Measurements from ENCODE around the gene NEO1. TPM values are rescaled to one million over a fixed set of nuclear protein-coding genes. Genes with fewer than 3 reads are reported as not detected.

Gene NEO1
- total RNA-seq, 5 donors from 2014 or later (not counting 1 experiment from before 2014, with no cell fraction given) = 5.0 to 16.6 (median 10.2) TPM

GRCh38 chr15:73227433-73228056 is 175.3 kb downstream of the NEO1 start:
- Histone ChIP-seq H3K36me3 (ENCODE audit: control insufficient read depth in 2 of 2, extremely low read depth in 1 of 2, insufficient read depth in 1 of 2, low read length in 1 of 2) (no peaks in the 10 kb centered on the region), H3K27me3 (replicated peaks in 1 of 2; ENCODE audit: control insufficient read depth in 2 of 2, extremely low read depth in 1 of 2, insufficient read depth in 2 of 2, low read length in 1 of 2) (no peaks in the 10 kb centered on the region), H3K4me3 (ENCODE audit: control insufficient read depth in 1 of 2, extremely low read depth in 1 of 2, low read length in 1 of 2) (no peak overlapping the region), H3K4me1 (ENCODE audit: control insufficient read depth in 1 of 2, extremely low read depth in 1 of 2, insufficient read depth in 2 of 2, low read length in 2 of 2) (peaks cover 0 to 4% of the 10 kb centered on the region in 2 experiments), H3K9me3 (no peaks in the 10 kb centered on the region), H3K27ac (ENCODE audit: low read length) (no peak overlapping the region)
- no peak overlapping the region for H3K4me3 Mint-ChIP-seq
- DNase-seq (no peak), ATAC-seq (replicated peaks in 1 of 4) (no peak)
- H3K9me3 Mint-ChIP-seq = peaks cover 0 to 8% (median 0%) of the 10 kb centered on the region in 3 donors
- WGBS (ENCODE audit: insufficient coverage) = 88% methylated on average over 4 of the region's 6 CpGs
- ChIA-PET POLR2A (no interaction called here), CTCF (interaction anchor here in 1 of 2 donors (0.7 kb wide), 1 partner anchor 195 kb away, joined by 4 read pairs; no protein-coding TSS in a partner anchor)
- H3K27ac Mint-ChIP-seq = no peak overlapping the region
- peaks cover 0 to 14% (median 0%) of the 10 kb centered on the region in 3 donors for H3K4me1 Mint-ChIP-seq
- peaks cover 22% of the 10 kb centered on the region for H3K36me3 Mint-ChIP-seq
- H3K27me3 Mint-ChIP-seq = peaks cover 0 to 6% of the 10 kb centered on the region in 2 donors

DNA sequence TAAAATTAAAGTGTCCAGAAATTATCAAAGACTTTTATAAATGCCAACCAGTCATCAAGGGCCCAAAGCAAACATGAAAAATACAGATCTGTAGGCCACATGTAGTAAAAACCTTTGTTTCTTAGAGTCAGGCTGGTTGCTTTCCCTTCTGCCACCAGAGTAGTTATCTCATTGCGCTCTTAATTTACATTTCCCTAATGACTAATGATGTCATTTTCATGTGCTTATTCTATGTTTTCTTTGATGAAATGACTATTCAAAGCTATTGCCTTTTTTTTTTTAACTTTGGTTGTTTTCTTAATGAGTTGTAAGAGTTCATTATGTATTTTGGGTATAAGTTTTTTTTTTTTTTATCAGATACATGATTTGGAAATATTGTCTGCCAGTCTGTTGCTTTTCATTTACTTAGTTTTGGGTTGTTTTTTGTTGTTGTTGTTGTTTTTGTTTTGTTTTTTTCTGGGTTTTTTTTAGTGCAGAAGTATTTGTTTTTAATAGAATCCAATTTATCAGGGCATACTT is 175.9 kb downstream of the NEO1 start:
- H3K36me3 Mint-ChIP-seq = peaks cover 19% of the 10 kb centered on the region
- Histone ChIP-seq H3K27ac (ENCODE audit: low read length) (no peak overlapping the region), H3K27me3 (replicated peaks in 1 of 2; ENCODE audit: control insufficient read depth in 2 of 2, extremely low read depth in 1 of 2, insufficient read depth in 2 of 2, low read length in 1 of 2) (no peaks in the 10 kb centered on the region), H3K9me3 (no peaks in the 10 kb centered on the region), H3K4me1 (ENCODE audit: control insufficient read depth in 1 of 2, extremely low read depth in 1 of 2, insufficient read depth in 2 of 2, low read length in 2 of 2) (peaks cover 0 to 4% of the 10 kb centered on the region in 2 experiments), H3K36me3 (ENCODE audit: control insufficient read depth in 2 of 2, extremely low read depth in 1 of 2, insufficient read depth in 1 of 2, low read length in 1 of 2) (no peaks in the 10 kb centered on the region), H3K4me3 (ENCODE audit: control insufficient read depth in 1 of 2, extremely low read depth in 1 of 2, low read length in 1 of 2) (no peak overlapping the region)
- DNase-seq (no peak), ATAC-seq (replicated peaks in 1 of 4) (no peak)
- no CpG with 5 or more reads among the region's 1 CpG for WGBS (ENCODE audit: insufficient coverage)
- H3K9me3 Mint-ChIP-seq = peaks cover 0 to 8% (median 0%) of the 10 kb centered on the region in 3 donors
- CTCF ChIA-PET = interaction anchor here in 1 of 2 donors (0.7 kb wide), 1 partner anchor 196 kb away, joined by 4 read pairs; no protein-coding TSS in a partner anchor
- peaks cover 0 to 9% of the 10 kb centered on the region in 2 donors for H3K27me3 Mint-ChIP-seq
- POLR2A ChIA-PET = no interaction called here
- peaks cover 0 to 12% (median 0%) of the 10 kb centered on the region in 3 donors for H3K4me1 Mint-ChIP-seq
- H3K27ac Mint-ChIP-seq = no peak overlapping the region
- no peak overlapping the region for H3K4me3 Mint-ChIP-seq

DNA sequence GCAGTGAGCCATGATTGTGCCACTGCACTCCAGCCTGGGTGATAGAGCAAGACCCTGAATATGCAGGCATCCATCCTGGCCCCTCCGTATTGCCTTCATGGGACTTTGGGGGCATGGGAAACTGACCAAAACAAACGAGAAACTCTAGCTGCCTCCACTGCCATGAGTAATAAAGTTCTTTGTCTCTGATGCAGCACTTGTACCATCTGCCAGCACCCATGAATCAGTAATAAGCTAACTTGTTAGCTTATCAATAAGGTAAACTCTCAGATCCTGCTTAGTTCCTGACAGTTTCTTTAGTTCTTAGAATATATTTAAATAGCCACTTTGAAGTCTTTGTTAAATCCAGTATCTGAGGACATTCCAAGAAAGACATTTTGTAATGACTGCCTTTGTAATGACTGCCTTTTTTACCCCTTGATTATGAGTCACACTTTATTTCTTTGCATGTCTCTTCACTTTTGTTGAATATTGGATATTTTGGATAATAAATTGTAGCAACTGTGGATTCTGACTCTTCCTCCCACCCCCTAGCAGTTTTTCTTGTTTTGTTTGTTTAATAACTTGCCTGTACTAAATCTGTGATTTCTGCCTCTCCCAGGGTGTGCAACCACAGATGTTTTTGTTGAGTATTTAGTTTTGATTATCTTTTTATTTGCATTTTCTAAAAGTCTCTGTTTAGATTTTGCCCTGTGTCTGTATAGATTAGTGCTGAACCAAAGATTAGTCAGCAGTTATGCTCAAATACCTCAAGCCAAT is 179.6 kb downstream of the NEO1 start:
- ATAC-seq (replicated peaks in 1 of 4) = no peak
- Histone ChIP-seq H3K9me3 (no peaks in the 10 kb centered on the region), H3K4me3 (ENCODE audit: control insufficient read depth in 1 of 2, extremely low read depth in 1 of 2, low read length in 1 of 2) (no peak overlapping the region), H3K27ac (ENCODE audit: low read length) (no peak overlapping the region), H3K4me1 (ENCODE audit: control insufficient read depth in 1 of 2, extremely low read depth in 1 of 2, insufficient read depth in 2 of 2, low read length in 2 of 2) (no peaks in the 10 kb centered on the region), H3K27me3 (replicated peaks in 1 of 2; ENCODE audit: control insufficient read depth in 2 of 2, extremely low read depth in 1 of 2, insufficient read depth in 2 of 2, low read length in 1 of 2) (no peaks in the 10 kb centered on the region), H3K36me3 (ENCODE audit: control insufficient read depth in 2 of 2, extremely low read depth in 1 of 2, insufficient read depth in 1 of 2, low read length in 1 of 2) (no peaks in the 10 kb centered on the region)
- H3K9me3 Mint-ChIP-seq = peaks cover 0 to 8% (median 0%) of the 10 kb centered on the region in 3 donors
- peaks cover 0 to 4% of the 10 kb centered on the region in 2 donors for H3K27me3 Mint-ChIP-seq
- H3K27ac Mint-ChIP-seq = no peak overlapping the region
- peaks cover 8% of the 10 kb centered on the region for H3K36me3 Mint-ChIP-seq
- 67% methylated on average over 2 of the region's 2 CpGs for WGBS (ENCODE audit: insufficient coverage)
- no peak overlapping the region for H3K4me3 Mint-ChIP-seq
- no peaks in the 10 kb centered on the region for H3K4me1 Mint-ChIP-seq
- DNase-seq = no peak
- CTCF ChIA-PET = no interaction called here
- POLR2A ChIA-PET = no interaction called here

DNA sequence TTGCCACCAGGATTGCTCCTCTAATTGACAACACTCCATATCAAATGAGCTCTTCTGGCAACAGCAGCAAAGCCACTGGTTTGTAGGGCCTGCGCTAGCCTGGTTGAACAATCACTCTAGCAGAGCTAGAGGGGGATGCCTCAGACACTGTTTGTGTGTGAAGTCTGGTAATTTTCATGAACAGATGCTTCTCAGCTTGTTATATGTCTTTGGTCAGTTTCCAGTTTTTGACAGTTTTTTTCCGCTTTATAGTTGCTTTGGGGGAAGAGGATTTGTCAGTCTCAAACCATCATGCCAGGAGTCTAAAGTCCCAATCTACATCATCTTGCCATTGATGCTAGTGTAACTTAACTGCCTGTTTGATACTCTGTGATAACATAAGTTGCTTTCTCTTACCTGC is 180.5 kb downstream of the NEO1 start:
- ATAC-seq (replicated peaks in 1 of 4) = no peak
- Histone ChIP-seq H3K9me3 (no peaks in the 10 kb centered on the region), H3K4me3 (ENCODE audit: control insufficient read depth in 1 of 2, extremely low read depth in 1 of 2, low read length in 1 of 2) (no peak overlapping the region), H3K4me1 (ENCODE audit: control insufficient read depth in 1 of 2, extremely low read depth in 1 of 2, insufficient read depth in 2 of 2, low read length in 2 of 2) (no peaks in the 10 kb centered on the region), H3K36me3 (ENCODE audit: control insufficient read depth in 2 of 2, extremely low read depth in 1 of 2, insufficient read depth in 1 of 2, low read length in 1 of 2) (no peaks in the 10 kb centered on the region), H3K27me3 (replicated peaks in 1 of 2; ENCODE audit: control insufficient read depth in 2 of 2, extremely low read depth in 1 of 2, insufficient read depth in 2 of 2, low read length in 1 of 2) (no peaks in the 10 kb centered on the region), H3K27ac (ENCODE audit: low read length) (no peak overlapping the region)
- no peak for DNase-seq
- POLR2A ChIA-PET = no interaction called here
- H3K4me1 Mint-ChIP-seq = no peaks in the 10 kb centered on the region
- 83% methylated on average over 1 of the region's 2 CpGs for WGBS (ENCODE audit: insufficient coverage)
- no peak overlapping the region for H3K27ac Mint-ChIP-seq
- peaks cover 14% of the 10 kb centered on the region for H3K36me3 Mint-ChIP-seq
- H3K9me3 Mint-ChIP-seq = peaks cover 0 to 8% (median 0%) of the 10 kb centered on the region in 3 donors
- H3K4me3 Mint-ChIP-seq = no peak overlapping the region
- CTCF ChIA-PET = no interaction called here
- peaks cover 0 to 4% of the 10 kb centered on the region in 2 donors for H3K27me3 Mint-ChIP-seq

GRCh38 chr15:73233623-73234022 is 181.4 kb downstream of the NEO1 start:
- H3K36me3 ChIP-seq (ENCODE audit: control insufficient read depth in 2 of 2, extremely low read depth in 1 of 2, insufficient read depth in 1 of 2, low read length in 1 of 2) = no peaks in the 10 kb centered on the region
- H3K27me3 ChIP-seq (replicated peaks in 1 of 2; ENCODE audit: control insufficient read depth in 2 of 2, extremely low read depth in 1 of 2, insufficient read depth in 2 of 2, low read length in 1 of 2) = no peaks in the 10 kb centered on the region
- no peak overlapping the region for H3K27ac ChIP-seq (ENCODE audit: low read length)
- Mint-ChIP-seq H3K4me3 (no peak overlapping the region), H3K9me3 (peaks cover 0 to 8% (median 0%) of the 10 kb centered on the region in 3 donors), H3K27ac (no peak overlapping the region), H3K36me3 (peaks cover 14% of the 10 kb centered on the region), H3K27me3 (peaks cover 0 to 4% of the 10 kb centered on the region in 2 donors), H3K4me1 (no peaks in the 10 kb centered on the region)
- no peak for ATAC-seq (replicated peaks in 1 of 4)
- no peaks in the 10 kb centered on the region for H3K9me3 ChIP-seq
- H3K4me3 ChIP-seq (ENCODE audit: control insufficient read depth in 1 of 2, extremely low read depth in 1 of 2, low read length in 1 of 2) = no peak overlapping the region
- H3K4me1 ChIP-seq (ENCODE audit: control insufficient read depth in 1 of 2, extremely low read depth in 1 of 2, insufficient read depth in 2 of 2, low read length in 2 of 2) = no peaks in the 10 kb centered on the region
- no CpG with 5 or more reads among the region's 5 CpGs for WGBS (ENCODE audit: insufficient coverage)
- ChIA-PET POLR2A (no interaction called here), CTCF (interaction anchor here (0.7 kb wide), 2 partner anchors 95 to 1324 kb away, joined by 3 to 5 read pairs; no protein-coding TSS in a partner anchor)
- no peak for DNase-seq

DNA sequence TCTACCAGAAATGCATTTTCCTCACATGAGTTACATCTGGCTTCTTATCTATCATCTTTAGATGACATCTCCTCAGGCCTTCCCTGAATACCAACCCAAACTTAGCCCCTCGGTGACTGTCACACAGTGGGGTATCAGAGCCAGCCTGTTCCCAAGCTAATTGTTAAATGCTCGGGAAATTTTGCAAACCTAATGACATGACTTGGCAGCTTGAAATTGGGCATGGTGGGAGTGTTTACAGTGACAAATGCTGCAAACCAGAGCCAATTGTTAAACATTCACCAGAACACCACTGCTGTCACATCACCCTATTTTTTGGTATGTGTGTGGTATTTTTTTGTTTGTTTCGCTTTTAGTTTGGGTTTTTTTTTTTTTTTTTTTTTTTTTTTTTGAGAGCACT is 185.6 kb downstream of the NEO1 start:
- Histone ChIP-seq H3K27me3 (replicated peaks in 1 of 2; ENCODE audit: control insufficient read depth in 2 of 2, extremely low read depth in 1 of 2, insufficient read depth in 2 of 2, low read length in 1 of 2) (no peaks in the 10 kb centered on the region), H3K4me3 (ENCODE audit: control insufficient read depth in 1 of 2, extremely low read depth in 1 of 2, low read length in 1 of 2) (no peak overlapping the region), H3K36me3 (ENCODE audit: control insufficient read depth in 2 of 2, extremely low read depth in 1 of 2, insufficient read depth in 1 of 2, low read length in 1 of 2) (no peaks in the 10 kb centered on the region), H3K27ac (ENCODE audit: low read length) (no peak overlapping the region), H3K4me1 (ENCODE audit: control insufficient read depth in 1 of 2, extremely low read depth in 1 of 2, insufficient read depth in 2 of 2, low read length in 2 of 2) (no peaks in the 10 kb centered on the region), H3K9me3 (no peaks in the 10 kb centered on the region)
- H3K27ac Mint-ChIP-seq = no peak overlapping the region
- ATAC-seq (replicated peaks in 1 of 4) (no peak), DNase-seq (no peak)
- peaks cover 6% of the 10 kb centered on the region for H3K36me3 Mint-ChIP-seq
- ChIA-PET POLR2A (no interaction called here), CTCF (interaction anchor here (0.7 to 1.2 kb wide), 2 partner anchors 12 to 355 kb away, joined by 3 to 4 read pairs; no protein-coding TSS in a partner anchor)
- H3K4me3 Mint-ChIP-seq = no peak overlapping the region
- H3K4me1 Mint-ChIP-seq = no peaks in the 10 kb centered on the region
- H3K9me3 Mint-ChIP-seq = no peaks in the 10 kb centered on the region
- no CpG with 5 or more reads among the region's 3 CpGs for WGBS (ENCODE audit: insufficient coverage)
- no peaks in the 10 kb centered on the region for H3K27me3 Mint-ChIP-seq
